PFSK-1 (cell line): Measurements from ENCODE around the gene CRADD. TPM values are rescaled to one million over a fixed set of nuclear protein-coding genes. Genes with fewer than 3 reads are reported as not detected.

Experiments used
- FOXP2 ChIP-seq: optimal IDR thresholded peaks from 2 replicates; pipeline ENCODE3; 2011; ENCODE audit warnings: borderline replicate concordance, control low read depth, inconsistent platforms; ENCODE audit not compliant: insufficient read depth; ENCODE audit errors: extremely low read length, extremely low read depth
- POLR2AphosphoS5 ChIP-seq: IDR thresholded peaks from 2 replicates; pipeline ENCODE4 v1.6.1; 2012; ENCODE audit warnings: low read depth, mild to moderate bottlenecking, control low read depth, low read length, moderate library complexity
- REST ChIP-seq, 2 experiments: IDR thresholded peaks; 2 replicates each; pipeline versions ENCODE4 v1.6.1 to v1.8.0; 2011 to 2012; ENCODE audit warnings: low read depth in 2 of 2, low read length in 2 of 2, control low read depth in 1 of 2, inconsistent platforms in 1 of 2, mild to moderate bottlenecking in 1 of 2, moderate library complexity in 1 of 2; ENCODE audit not compliant: insufficient read depth in 1 of 2
- SIN3A ChIP-seq: IDR thresholded peaks from 2 replicates; pipeline ENCODE4 v1.6.1; 2012; ENCODE audit warnings: mild to moderate bottlenecking, low read length, moderate library complexity, borderline replicate concordance; ENCODE audit not compliant: insufficient read depth
- TAF1 ChIP-seq: IDR thresholded peaks from 2 replicates; pipeline ENCODE4 v1.6.1; 2012; ENCODE audit warnings: low read length, control low read depth, borderline replicate concordance; ENCODE audit not compliant: insufficient read depth
- polyA plus RNA-seq: library from polyadenylated mRNA; unstranded; fragments of >200 nt; gene quantifications from one replicate; pipeline ENCODE4 v1.2.1, GENCODE V29; 2012; ENCODE audit warnings: low read depth, missing spikeins; ENCODE audit not compliant: insufficient read length

CRADD gene
- polyA plus RNA-seq = 17.9 TPM

GRCh38 chr12:93677195-93678064 is at the start of gene CRADD:
Gene CRADD (plus strand): TSS chr12:93677375.
- TF ChIP-seq TAF1 = peak; percentile 91
- TF ChIP-seq SIN3A = peak; percentile 71; the same call in 1 of the 2 replicates
- no peak for TF ChIP-seq REST (IDR thresholded peaks at IDR 0.05; ENCODE audit: insufficient read depth in 1 of 2, low read depth in 2 of 2, low read length in 2 of 2)
- no peak for TF ChIP-seq FOXP2
- TF ChIP-seq POLR2AphosphoS5 = peak; percentile 76

- no peak for TF ChIP-seq SIN3A
- no peak for TF ChIP-seq TAF1
- no peak for TF ChIP-seq REST (IDR thresholded peaks at IDR 0.05; ENCODE audit: insufficient read depth in 1 of 2, low read depth in 2 of 2, low read length in 2 of 2)
- TF ChIP-seq POLR2AphosphoS5 = no peak
- no peak for TF ChIP-seq FOXP2
These were observed 44.8 kb upstream of the CRADD start for GRCh38 chr12:93632383-93632782.

GRCh38 chr12:93634416-93634815 is 42.8 kb upstream of the CRADD start:
- no peak for TF ChIP-seq FOXP2

- no peak for TF ChIP-seq POLR2AphosphoS5
- TF ChIP-seq TAF1 = no peak
- no peak for TF ChIP-seq REST (IDR thresholded peaks at IDR 0.05; ENCODE audit: insufficient read depth in 1 of 2, low read depth in 2 of 2, low read length in 2 of 2)
- TF ChIP-seq FOXP2 = no peak
- TF ChIP-seq SIN3A = no peak
These were observed 40.5 kb upstream of the CRADD start for GRCh38 chr12:93636708-93637107.

- no peak for TF ChIP-seq SIN3A
- no peak for TF ChIP-seq POLR2AphosphoS5
- TF ChIP-seq REST (IDR thresholded peaks at IDR 0.05; ENCODE audit: insufficient read depth in 1 of 2, low read depth in 2 of 2, low read length in 2 of 2) = no peak
These were observed 39.1 kb upstream of the CRADD start for GRCh38 chr12:93638095-93638494.
